Adipocyte (in vitro differentiated cells): ENCODE data around the gene ANKRD45.
"Not testable (repeated sequence)": the region's sequence is repeated elsewhere in the genome, so short reads cannot be mapped to it uniquely, and the experiment has no call there.

Experiments used
- DNase-seq: peaks from one replicate; pipeline ENCODE4 v3.0.0-alpha.2; 2015; ENCODE audit warnings: low read depth
- H3K27me3 ChIP-seq: replicated peaks from 2 replicates; pipeline ENCODE4 v1.7.0; 2013; ENCODE audit warnings: mild to moderate bottlenecking, low read length, moderate library complexity; ENCODE audit not compliant: control insufficient read depth, insufficient read depth
- H3K36me3 ChIP-seq: 2 replicates; pipeline ENCODE4 v1.7.0; 2013; ENCODE audit warnings: low read length, mild to moderate bottlenecking, moderate library complexity; ENCODE audit not compliant: control insufficient read depth, insufficient read depth, severe bottlenecking
- H3K4me1 ChIP-seq: 2 replicates; pipeline ENCODE4 v1.7.0; 2013; ENCODE audit warnings: mild to moderate bottlenecking, low read length, moderate library complexity; ENCODE audit not compliant: control insufficient read depth, insufficient read depth
- H3K4me3 ChIP-seq: 2 replicates; pipeline ENCODE4 v1.7.0; 2013; ENCODE audit warnings: mild to moderate bottlenecking, low read length, moderate library complexity
- H3K9ac ChIP-seq: 2 replicates; pipeline ENCODE4 v1.7.0; 2013; ENCODE audit warnings: mild to moderate bottlenecking, low read length, moderate library complexity
- H3K9me3 ChIP-seq: 2 replicates; pipeline ENCODE4 v1.7.0; 2013; ENCODE audit warnings: mild to moderate bottlenecking, low read length, moderate library complexity; ENCODE audit not compliant: control insufficient read depth

Gene ANKRD45

GRCh38 chr1:173642450-173643139 lies 27.1 kb downstream of the ANKRD45 start:
- peaks cover 12% of the 10 kb centered on the region for H3K9me3 ChIP-seq
- H3K9ac ChIP-seq, H3K27me3 ChIP-seq, DNase-seq, H3K4me1 ChIP-seq, H3K36me3 ChIP-seq, H3K4me3 ChIP-seq: not testable (repeated sequence)

GRCh38 chr1:173639102-173639501 lies 30.5 kb downstream of the ANKRD45 start:
- H3K27me3 ChIP-seq, result no peaks in the 10 kb centered on the region
- H3K9me3 ChIP-seq, result peaks cover 17% of the 10 kb centered on the region
- no peak for DNase-seq
- no peak overlapping the region for H3K9ac ChIP-seq
- no peak overlapping the region for H3K4me3 ChIP-seq
- no peaks in the 10 kb centered on the region for H3K4me1 ChIP-seq
- H3K36me3 ChIP-seq, result no peaks in the 10 kb centered on the region

DNA sequence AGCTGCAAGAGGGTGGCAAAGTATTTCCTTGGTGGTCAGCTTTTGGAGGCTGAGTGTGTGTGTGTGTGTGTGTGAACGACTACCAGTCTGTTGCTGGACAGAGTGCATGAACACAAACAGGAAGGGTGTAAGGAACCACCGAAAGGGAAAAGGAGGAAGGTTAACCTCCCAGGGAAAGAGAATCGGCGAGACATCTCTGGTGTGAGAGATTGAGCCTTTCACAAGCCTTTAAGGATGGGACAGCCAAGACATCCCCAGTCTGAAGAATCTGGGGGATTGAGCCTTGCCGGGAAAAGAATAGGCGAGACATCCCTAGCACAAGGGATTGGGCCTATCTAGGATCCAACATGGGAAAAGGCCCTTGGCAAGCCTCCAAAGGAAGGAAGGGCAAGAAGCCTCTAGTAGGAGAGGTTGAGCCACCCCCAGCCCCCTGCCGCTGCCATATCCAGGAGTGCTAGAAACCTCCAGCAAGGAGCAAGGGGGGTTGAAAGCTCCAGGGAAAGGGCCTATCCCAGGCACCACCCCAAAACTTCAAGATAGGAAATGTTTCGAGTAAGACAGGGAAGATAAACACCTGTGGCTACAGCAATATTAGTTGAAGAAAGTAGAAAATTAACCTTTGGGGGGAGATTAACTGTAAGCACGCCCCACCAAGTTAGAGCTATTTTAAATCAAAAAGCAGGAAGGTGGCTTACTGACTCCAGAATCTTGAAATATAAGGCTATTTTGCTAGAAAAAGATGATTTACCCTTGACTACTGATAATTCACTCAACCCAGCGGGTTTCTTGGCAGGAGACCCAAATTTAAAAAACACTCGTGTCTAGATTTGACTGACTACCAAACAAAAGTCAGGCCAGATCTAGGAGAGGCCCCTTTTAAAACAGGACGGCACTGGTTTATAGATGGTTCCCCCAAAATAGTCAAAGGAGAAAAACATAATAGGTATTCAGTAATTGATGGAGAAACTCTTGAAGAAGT lies 31.3 kb downstream of the ANKRD45 start:
- Histone ChIP-seq H3K9ac (no peak overlapping the region), H3K27me3 (no peaks in the 10 kb centered on the region), H3K4me3 (no peak overlapping the region), H3K4me1 (no peaks in the 10 kb centered on the region), H3K9me3 (peaks cover 17% of the 10 kb centered on the region), H3K36me3 (no peaks in the 10 kb centered on the region)
- no peak for DNase-seq

DNA sequence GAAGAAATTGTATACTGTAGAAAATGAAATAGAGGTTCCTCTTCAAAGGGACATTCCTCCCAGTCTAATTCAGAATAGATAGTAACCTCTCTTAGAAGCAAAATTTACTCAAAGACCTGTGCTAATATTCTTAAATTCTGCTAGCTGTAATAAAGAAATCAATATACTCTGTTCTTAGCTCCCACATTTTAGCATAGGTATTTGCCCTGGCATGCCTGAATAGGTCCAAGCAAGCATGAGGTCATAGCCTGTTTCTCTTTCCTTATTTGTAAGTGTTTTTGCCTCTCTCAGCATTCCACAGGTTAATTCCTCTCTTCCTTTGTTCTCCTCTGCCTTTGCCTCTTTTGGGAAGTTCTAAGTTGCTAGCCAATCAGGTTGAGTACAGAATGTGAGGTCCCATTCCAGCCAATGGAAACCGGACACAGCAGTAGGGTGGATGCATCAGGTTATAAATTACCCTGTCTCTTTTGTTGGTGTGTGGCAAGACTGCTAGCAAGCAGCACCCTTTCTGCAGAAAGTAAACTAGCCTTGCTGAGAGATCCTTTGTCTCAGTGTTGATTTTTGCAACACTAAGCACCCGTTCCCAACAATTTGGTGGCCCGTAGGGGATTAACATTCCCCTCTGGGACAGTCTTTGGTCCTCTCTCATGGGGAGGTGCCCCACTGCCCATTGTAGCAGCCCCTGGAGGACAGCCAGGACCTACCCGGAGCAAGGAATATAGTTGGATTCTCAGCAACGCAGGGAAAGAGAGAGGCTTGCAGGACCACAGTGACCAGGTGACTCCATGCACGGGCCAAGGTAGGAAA lies 32.2 kb downstream of the ANKRD45 start:
- not testable (repeated sequence) for H3K36me3 ChIP-seq, H3K4me3 ChIP-seq, DNase-seq, H3K4me1 ChIP-seq, H3K27me3 ChIP-seq, H3K9ac ChIP-seq
- peaks cover 14% of the 10 kb centered on the region for H3K9me3 ChIP-seq

GRCh38 chr1:173635116-173635515 lies 34.5 kb downstream of the ANKRD45 start, which contains the start of gene TEX50:
Gene TEX50, plus strand, starts transcription at chr1:173635338. Its CDS starts 184 bp downstream, at chr1:173635522.
- Histone ChIP-seq H3K4me1 (no peaks in the 10 kb centered on the region), H3K27me3 (no peaks in the 10 kb centered on the region), H3K9ac (no peak within 1 kb of the TSS), H3K4me3 (no peak within 1 kb of the TSS), H3K9me3 (peaks cover 11% of the 10 kb centered on the region), H3K36me3 (no peaks in the 10 kb centered on the region)
- no peak for DNase-seq

- no peaks in the 10 kb centered on the region for H3K27me3 ChIP-seq
- no peaks in the 10 kb centered on the region for H3K36me3 ChIP-seq
- H3K9me3 ChIP-seq, result no peaks in the 10 kb centered on the region
- DNase-seq, result no peak
- H3K4me3 ChIP-seq, result no peak overlapping the region
- no peak overlapping the region for H3K9ac ChIP-seq
- H3K4me1 ChIP-seq, result no peaks in the 10 kb centered on the region
These were observed 40.8 kb downstream of the ANKRD45 start for GRCh38 chr1:173628888-173629287.

DNA sequence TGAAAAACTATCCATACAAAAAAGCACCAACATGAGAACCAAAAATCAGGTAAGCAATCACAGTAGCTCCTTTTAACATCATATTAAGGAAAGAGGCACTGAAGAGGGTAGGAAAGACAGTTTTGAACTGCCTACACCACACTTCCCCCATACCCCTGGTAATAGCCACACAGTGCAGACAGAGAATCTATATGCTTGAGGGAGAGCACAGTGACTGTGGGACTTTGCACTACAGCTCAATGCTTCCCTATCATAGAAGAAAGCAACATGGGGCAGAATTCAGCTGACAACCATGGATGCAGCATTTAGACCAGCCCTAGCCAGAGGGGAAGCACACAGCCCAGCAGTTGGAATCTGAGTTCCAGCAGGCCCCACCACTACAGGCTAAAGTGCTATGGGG lies 42.4 kb downstream of the ANKRD45 start:
- no peaks in the 10 kb centered on the region for H3K36me3 ChIP-seq
- no peaks in the 10 kb centered on the region for H3K27me3 ChIP-seq
- DNase-seq, result no peak
- no peak overlapping the region for H3K9ac ChIP-seq
- H3K9me3 ChIP-seq, result no peaks in the 10 kb centered on the region
- no peak overlapping the region for H3K4me3 ChIP-seq
- no peaks in the 10 kb centered on the region for H3K4me1 ChIP-seq

DNA sequence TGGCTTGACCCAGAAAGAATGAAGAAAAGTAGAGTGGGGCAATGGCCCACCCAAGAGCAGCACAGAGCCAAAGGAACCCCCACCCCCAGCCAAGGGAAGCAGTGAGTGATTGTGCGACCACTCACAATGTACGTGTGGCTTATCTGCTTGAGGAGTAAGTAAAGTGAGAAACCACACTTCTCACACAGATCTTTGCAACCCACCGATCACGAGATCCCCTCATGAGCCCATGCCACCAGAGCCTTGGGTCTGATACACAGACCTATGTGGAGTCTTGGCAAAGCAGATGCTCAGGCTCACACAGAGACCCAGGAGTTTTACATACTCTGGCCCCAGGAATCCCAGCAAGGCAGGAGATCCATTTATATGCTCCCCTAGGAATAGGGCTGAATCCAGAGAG lies 52.8 kb downstream of the ANKRD45 start:
- H3K9ac ChIP-seq, result no peak overlapping the region

DNA sequence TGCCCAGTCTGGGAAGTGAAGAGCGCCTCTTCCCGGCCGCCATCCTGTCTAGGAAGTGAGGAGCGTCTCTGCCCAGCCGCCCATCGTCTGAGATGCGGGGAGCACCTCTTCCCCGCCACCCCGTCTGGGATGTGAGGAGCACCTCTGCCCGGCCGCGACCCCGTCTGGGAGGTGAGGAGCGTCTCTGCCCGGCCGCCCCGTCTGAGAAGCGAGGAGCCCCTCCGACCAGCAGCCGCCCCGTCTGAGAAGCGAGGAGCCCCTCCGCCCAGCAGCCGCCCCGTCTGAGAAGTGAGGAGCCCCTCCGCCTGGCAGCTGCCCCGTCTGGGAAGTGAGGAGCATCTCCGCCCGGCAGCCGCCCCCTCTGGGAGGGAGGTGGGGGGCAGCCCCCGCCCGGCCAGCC lies 56.6 kb downstream of the ANKRD45 start:
- H3K9me3 ChIP-seq, H3K4me3 ChIP-seq, H3K9ac ChIP-seq, H3K27me3 ChIP-seq, DNase-seq, H3K36me3 ChIP-seq, H3K4me1 ChIP-seq: not testable (repeated sequence)

More for the DNA sequence above, 52.8 kb downstream of the ANKRD45 start:
- Histone ChIP-seq H3K4me1 (no peaks in the 10 kb centered on the region), H3K27me3 (no peaks in the 10 kb centered on the region), H3K36me3 (no peaks in the 10 kb centered on the region), H3K4me3 (no peak overlapping the region), H3K9me3 (peaks cover 22% of the 10 kb centered on the region)
- DNase-seq, result no peak

GRCh38 chr1:173608503-173609216 lies 61.0 kb downstream of the ANKRD45 start:
- H3K4me3 ChIP-seq, result no peak overlapping the region
- H3K36me3 ChIP-seq, result no peaks in the 10 kb centered on the region
- no peak for DNase-seq
- no peak overlapping the region for H3K9ac ChIP-seq
- H3K9me3 ChIP-seq, result no peaks in the 10 kb centered on the region
- no peaks in the 10 kb centered on the region for H3K27me3 ChIP-seq
- no peaks in the 10 kb centered on the region for H3K4me1 ChIP-seq
